HG02759 (cell line): Measurements from ENCODE around the gene SSC5D.
"Not testable (repeated sequence)": the region's sequence is repeated elsewhere in the genome, so short reads cannot be mapped to it uniquely, and the experiment has no call there.

ENCODE experiments used
- ATAC-seq: cut with Tn5 transposase; IDR thresholded peaks from one replicate; pipeline ENCODE4 v1.9.1; 2021; ENCODE audit warnings: mild to moderate bottlenecking, moderate library complexity; ENCODE audit not compliant: unreplicated experiment

Gene SSC5D

GRCh38 chr19:55486043-55486970, 1.9 kb upstream of the SSC5D start:
- ATAC-seq: no peak

GRCh38 chr19:55486971-55487923, 989 bp upstream of the SSC5D start:
- no peak for ATAC-seq

- no peak for ATAC-seq
Measured at GRCh38 chr19:55488986-55489710, 912 bp downstream of the SSC5D start.

- no peak for ATAC-seq
Measured at GRCh38 chr19:55489711-55490477, 1.7 kb downstream of the SSC5D start.

GRCh38 chr19:55490478-55491432, 2.5 kb downstream of the SSC5D start:
- ATAC-seq: no peak

- ATAC-seq: no peak
Measured at GRCh38 chr19:55491546-55492360, 3.5 kb downstream of the SSC5D start.

GRCh38 chr19:55492362-55492944, 4.2 kb downstream of the SSC5D start:
- ATAC-seq: no peak

- no peak for ATAC-seq
Measured at GRCh38 chr19:55493052-55493644, 4.9 kb downstream of the SSC5D start.

- ATAC-seq: no peak
Measured at GRCh38 chr19:55493645-55494171, 5.5 kb downstream of the SSC5D start.

GRCh38 chr19:55494172-55494761, 6.0 kb downstream of the SSC5D start:
- no peak for ATAC-seq

GRCh38 chr19:55495646-55496349, 7.6 kb downstream of the SSC5D start:
- no peak for ATAC-seq

GRCh38 chr19:55496820-55497219, 8.6 kb downstream of the SSC5D start:
- not testable (repeated sequence) for ATAC-seq

- no peak for ATAC-seq
Measured at GRCh38 chr19:55497763-55498162, 9.5 kb downstream of the SSC5D start.

GRCh38 chr19:55498246-55498840, 10.1 kb downstream of the SSC5D start:
- no peak for ATAC-seq

- no peak for ATAC-seq
Measured at GRCh38 chr19:55500368-55500952, 12.2 kb downstream of the SSC5D start.
